IPS-NIHi11 (cell line): ENCODE data around the gene CTRL.

Experiments
- DNase-seq: peaks from one replicate; pipeline ENCODE4 v3.0.0; 2012; ENCODE audit warnings: mixed read lengths, low spot score

The CTRL gene

GRCh38 chr16:67886387-67886786 is 45.3 kb downstream of the CTRL start:
- no peak for DNase-seq

GRCh38 chr16:67885976-67886375 is 45.7 kb downstream of the CTRL start:
- no peak for DNase-seq

GRCh38 chr16:67885545-67885944 is 46.1 kb downstream of the CTRL start:
- DNase-seq = no peak

GRCh38 chr16:67884684-67885083 is 47.0 kb downstream of the CTRL start, which contains the start of gene NRN1L:
Gene NRN1L, plus strand, starts transcription at chr16:67884885. Its CDS starts 19 bp downstream, at chr16:67884904.
- DNase-seq = peak; percentile 99

- DNase-seq = peak; percentile 87
These were observed 47.8 kb downstream of the CTRL start for GRCh38 chr16:67883872-67884261.

- no peak for DNase-seq
These were observed 48.4 kb downstream of the CTRL start for GRCh38 chr16:67883146-67883871.

- no peak for DNase-seq
These were observed 49.1 kb downstream of the CTRL start for GRCh38 chr16:67882374-67883145.

GRCh38 chr16:67881621-67882161 is 50.0 kb downstream of the CTRL start:
- no peak for DNase-seq

GRCh38 chr16:67880584-67880983 is 51.1 kb downstream of the CTRL start:
- no peak for DNase-seq

GRCh38 chr16:67879936-67880335 is 51.7 kb downstream of the CTRL start:
- DNase-seq = no peak
